ENCODE results near the gene HCN1.

- no peak for TF ChIP-seq POLR2A (IDR thresholded peaks at IDR 0.05)
- TF ChIP-seq CTCF (IDR thresholded peaks at IDR 0.05) = no peak
Measured at GRCh38 chr5:45295231-45295630, 400.9 kb downstream of the HCN1 start.
